IMR-90 (cell line): ENCODE data around the gene FAF1. TPM values are rescaled to one million over a fixed set of nuclear protein-coding genes. Genes with fewer than 3 reads are reported as not detected.

Experiments
- ATAC-seq: fragments of 200-7000 bp; cut with Tn5 transposase; 2 replicates; pipeline ENCODE4 v1.9.1; 2020; ENCODE audit warnings: low read depth, mild to moderate bottlenecking, moderate library complexity
- BruUV-seq: library from RNA; stranded (reverse); fragments of 400-500 nt; replicated peaks from 2 replicates; lab custom pipeline; 2021; lab: Mats Ljungman, UMichigan
- CTCF ChIA-PET: fragments of 300-600 bp; formaldehyde crosslinking; extraction: SDS; loops from one replicate; lab custom pipeline; 2021; ENCODE audit warnings: antibody characterized with exemption; lab: Yijun Ruan, JAX
- POLR2A ChIA-PET: fragments of 300-600 bp; sonication (Branson Sonifier 250); formaldehyde crosslinking; loops from one replicate; lab custom pipeline; 2022; ENCODE audit warnings: antibody characterized with exemption; ENCODE audit not compliant: unreplicated experiment; lab: Charles Lee
- DNase-seq: peaks from one replicate; pipeline ENCODE4 v3.0.0; 2013
- H2AFZ ChIP-seq: replicated peaks from 2 replicates; pipeline ENCODE3; 2013; ENCODE audit warnings: low read length, mild to moderate bottlenecking; ENCODE audit not compliant: poor library complexity
- H2AK5ac ChIP-seq: 2 replicates; pipeline ENCODE4 v1.6.1; 2013; ENCODE audit warnings: low read depth, low read length, inconsistent platforms
- H2AK9ac ChIP-seq: replicated peaks from 2 replicates; pipeline ENCODE3; 2013; ENCODE audit warnings: mild to moderate bottlenecking, low read depth, low read length, moderate library complexity; ENCODE audit not compliant: poor library complexity
- H2BK120ac ChIP-seq: 2 replicates; pipeline ENCODE4 v1.6.1; 2013; ENCODE audit warnings: low read depth, low read length, inconsistent platforms
- H2BK15ac ChIP-seq: 3 replicates; pipeline ENCODE4 v1.6.1; 2013; ENCODE audit warnings: low read depth, low read length, inconsistent platforms
- H2BK20ac ChIP-seq: 2 replicates; pipeline ENCODE4 v1.6.1; 2013; ENCODE audit warnings: low read depth, mild to moderate bottlenecking, inconsistent platforms, low read length, moderate library complexity
- H2BK5ac ChIP-seq: 2 replicates; pipeline ENCODE4 v1.6.1; 2013; ENCODE audit warnings: mild to moderate bottlenecking, low read depth, low read length, inconsistent platforms; ENCODE audit not compliant: poor library complexity, severe bottlenecking
- H3K14ac ChIP-seq: replicated peaks from 2 replicates; pipeline ENCODE4 v1.6.1; 2013; ENCODE audit warnings: low read depth, low read length, inconsistent platforms
- H3K18ac ChIP-seq: 2 replicates; pipeline ENCODE4 v1.6.1; 2013; ENCODE audit warnings: low read depth, low read length, control low read depth
- H3K23ac ChIP-seq: 2 replicates; pipeline ENCODE4 v1.6.1; 2013; ENCODE audit warnings: low read depth, low read length, inconsistent platforms
- H3K27ac ChIP-seq: 2 replicates; pipeline ENCODE4 v1.5.1; 2013; ENCODE audit warnings: mild to moderate bottlenecking, control low read depth, low read length; ENCODE audit not compliant: insufficient read depth
- H3K27me3 ChIP-seq: 2 replicates; pipeline ENCODE4 v1.6.1; 2013; ENCODE audit warnings: low read length; ENCODE audit not compliant: control insufficient read depth, insufficient read depth
- H3K36me3 ChIP-seq: 2 replicates; pipeline ENCODE4 v1.6.1; 2013; ENCODE audit warnings: low read length, mixed read lengths; ENCODE audit not compliant: control insufficient read depth, insufficient read depth
- H3K4ac ChIP-seq: 2 replicates; pipeline ENCODE4 v1.6.1; 2013; ENCODE audit warnings: low read depth, low read length, inconsistent platforms
- H3K4me1 ChIP-seq: 2 replicates; pipeline ENCODE4 v1.6.1; 2013; ENCODE audit warnings: low read length, mixed read lengths; ENCODE audit not compliant: control insufficient read depth, insufficient read depth
- H3K4me2 ChIP-seq: 2 replicates; pipeline ENCODE4 v1.6.1; 2013; ENCODE audit warnings: low read depth, mild to moderate bottlenecking, control low read depth, low read length, moderate library complexity
- H3K4me3 ChIP-seq: 2 replicates; pipeline ENCODE4 v1.5.1; 2013; ENCODE audit warnings: low read depth, mild to moderate bottlenecking, control low read depth, low read length, moderate library complexity; ENCODE audit not compliant: insufficient read depth
- H3K56ac ChIP-seq: 2 replicates; pipeline ENCODE4 v1.6.1; 2013; ENCODE audit warnings: low read length, inconsistent platforms; ENCODE audit not compliant: insufficient read depth; ENCODE audit errors: extremely low read depth
- H3K79me1 ChIP-seq, 2 experiments: 2 replicates each; pipeline ENCODE4 v1.6.1; 2013; ENCODE audit warnings: low read length in 2 of 2, inconsistent platforms in 1 of 2, low read depth in 1 of 2
- H3K9ac ChIP-seq: 2 replicates; pipeline ENCODE4 v1.6.1; 2013; ENCODE audit warnings: low read depth, low read length, control low read depth
- H3K9me1 ChIP-seq: 2 replicates; pipeline ENCODE4 v1.6.1; 2013; ENCODE audit warnings: low read length, inconsistent platforms; ENCODE audit not compliant: insufficient read depth
- H3K9me3 ChIP-seq: 2 replicates; pipeline ENCODE4 v1.6.1; 2013; ENCODE audit warnings: low read length; ENCODE audit not compliant: control insufficient read depth, insufficient read depth
- H4K20me1 ChIP-seq: 2 replicates; pipeline ENCODE4 v1.6.1; 2013; ENCODE audit warnings: low read length, inconsistent platforms; ENCODE audit not compliant: insufficient read depth
- H4K5ac ChIP-seq: 2 replicates; pipeline ENCODE4 v1.6.1; 2013; ENCODE audit warnings: mild to moderate bottlenecking, low read depth, low read length, control low read depth
- H4K8ac ChIP-seq, 2 experiments: 2 replicates each; pipeline ENCODE4 v1.6.1; 2013; ENCODE audit warnings: low read depth in 2 of 2, low read length in 2 of 2, control low read depth in 1 of 2, inconsistent platforms in 1 of 2
- H4K91ac ChIP-seq: 2 replicates; pipeline ENCODE4 v1.6.1; 2013; ENCODE audit warnings: low read depth, low read length, inconsistent platforms; ENCODE audit not compliant: insufficient read depth
- BHLHE40 ChIP-seq: fragments of 150-350 bp; IDR thresholded peaks from 2 replicates; pipeline ENCODE4 v1.6.1; 2016; ENCODE audit warnings: mild to moderate bottlenecking, low read depth, low read length
- CEBPB ChIP-seq: IDR thresholded peaks from 2 replicates; pipeline ENCODE4 v1.6.1; 2012; ENCODE audit warnings: low read depth, low read length, improper control_type of control experiment
- ELK1 ChIP-seq: fragments of 150-350 bp; IDR thresholded peaks from 2 replicates; pipeline ENCODE4 v1.6.1; 2016; ENCODE audit warnings: low read depth, mild to moderate bottlenecking, low read length, moderate library complexity, borderline replicate concordance
- FOS ChIP-seq: fragments of 150-350 bp; IDR thresholded peaks from 2 replicates; pipeline ENCODE4 v1.6.1; 2016; ENCODE audit warnings: low read depth, low read length
- MAFK ChIP-seq: IDR thresholded peaks from 2 replicates; pipeline ENCODE4 v1.6.1; 2012; ENCODE audit warnings: low read depth, low read length, improper control_type of control experiment
- MAZ ChIP-seq: IDR thresholded peaks from 2 replicates; pipeline ENCODE4 v1.6.1; 2012; ENCODE audit warnings: low read depth, mild to moderate bottlenecking, low read length, improper control_type of control experiment, moderate library complexity, borderline replicate concordance
- MXI1 ChIP-seq: IDR thresholded peaks from 2 replicates; pipeline ENCODE4 v1.6.1; 2012; ENCODE audit warnings: low read depth, mild to moderate bottlenecking, low read length, moderate library complexity, borderline replicate concordance
- NFE2L2 ChIP-seq: fragments of 150-350 bp; IDR thresholded peaks from 2 replicates; pipeline ENCODE4 v1.6.1; 2016; ENCODE audit warnings: low read depth, mild to moderate bottlenecking, low read length
- POLR2A ChIP-seq: IDR thresholded peaks from 2 replicates; pipeline ENCODE4 v1.6.1; 2012; ENCODE audit warnings: mild to moderate bottlenecking, low read depth, low read length
- RAD21 ChIP-seq: IDR thresholded peaks from 2 replicates; pipeline ENCODE4 v1.6.1; 2012; ENCODE audit warnings: low read length, improper control_type of control experiment
- RCOR1 ChIP-seq: IDR thresholded peaks from 2 replicates; pipeline ENCODE4 v1.6.1; 2012; ENCODE audit warnings: mild to moderate bottlenecking, low read length, improper control_type of control experiment; ENCODE audit not compliant: insufficient replicate concordance
- RFX5 ChIP-seq: IDR thresholded peaks from 2 replicates; pipeline ENCODE4 v1.8.0; 2012; ENCODE audit warnings: low read depth, mild to moderate bottlenecking, low read length, moderate library complexity
- SMC3 ChIP-seq: fragments of 150-350 bp; IDR thresholded peaks from 2 replicates; pipeline ENCODE4 v1.6.1; 2016; ENCODE audit warnings: low read depth, mild to moderate bottlenecking, antibody characterized with exemption, low read length, moderate library complexity
- USF2 ChIP-seq: fragments of 150-350 bp; IDR thresholded peaks from 2 replicates; pipeline ENCODE4 v1.6.1; 2017; ENCODE audit warnings: mild to moderate bottlenecking, antibody characterized with exemption, low read length, low read depth
- WGBS, 2 experiments: methylation state at CpG; one replicate each; pipeline versions ENCODE4 v1.1.5 to v1.1.7; 2013; ENCODE audit warnings: missing lambda C conversion rate in 2 of 2; ENCODE audit not compliant: insufficient read length in 1 of 2; ENCODE audit errors: extremely low coverage in 2 of 2; 5-methylcytosine and 5-hydroxymethylcytosine counted together
- dilution Hi-C: fragments of 300-500 bp; cut with HindIII; formaldehyde crosslinking; loops from one replicate; pipeline ENCODE4 v1.14.3; 2018; ENCODE audit warnings: low sequenced_read_pairs; ENCODE audit not compliant: unreplicated experiment
- in situ Hi-C: fragments of 300-500 bp; cut with MboI; formaldehyde crosslinking; loops from 3 replicates; pipeline ENCODE4 v1.14.3; 2019; ENCODE audit warnings: low sequenced_read_pairs, inconsistent platforms, mixed read lengths
- intact Hi-C: fragments of 100-400 bp; cut with micrococcal nuclease; formaldehyde crosslinking; loops from 2 replicates; pipeline ENCODE4 v1.10.0; 2022
- polyA plus RNA-seq, 3 experiments: library from polyadenylated mRNA; depleted of rRNA; stranded (reverse); fragments of >200 nt; gene quantifications; 2 replicates each; pipeline ENCODE4 v1.2.3, GENCODE V29; 2012; ENCODE audit warnings: low replicate concordance in 1 of 3
- total RNA-seq: library from RNA; depleted of rRNA; stranded (reverse); fragments of >200 nt; gene quantifications from 2 replicates; pipeline ENCODE4 v1.2.3, GENCODE V29; 2012
- TF ChIP-seq, protein P1 (sequence below): conservative IDR thresholded peaks from 2 replicates; pipeline ENCODE4 v1.5.1; 2012; ENCODE audit warnings: mild to moderate bottlenecking, low read depth, low read length, improper control_type of control experiment

Gene FAF1
- total and polyA plus RNA-seq, 2 of the 4 experiments (the other 2 are of a cell fraction): 18.8 to 72.9 TPM

DNA sequence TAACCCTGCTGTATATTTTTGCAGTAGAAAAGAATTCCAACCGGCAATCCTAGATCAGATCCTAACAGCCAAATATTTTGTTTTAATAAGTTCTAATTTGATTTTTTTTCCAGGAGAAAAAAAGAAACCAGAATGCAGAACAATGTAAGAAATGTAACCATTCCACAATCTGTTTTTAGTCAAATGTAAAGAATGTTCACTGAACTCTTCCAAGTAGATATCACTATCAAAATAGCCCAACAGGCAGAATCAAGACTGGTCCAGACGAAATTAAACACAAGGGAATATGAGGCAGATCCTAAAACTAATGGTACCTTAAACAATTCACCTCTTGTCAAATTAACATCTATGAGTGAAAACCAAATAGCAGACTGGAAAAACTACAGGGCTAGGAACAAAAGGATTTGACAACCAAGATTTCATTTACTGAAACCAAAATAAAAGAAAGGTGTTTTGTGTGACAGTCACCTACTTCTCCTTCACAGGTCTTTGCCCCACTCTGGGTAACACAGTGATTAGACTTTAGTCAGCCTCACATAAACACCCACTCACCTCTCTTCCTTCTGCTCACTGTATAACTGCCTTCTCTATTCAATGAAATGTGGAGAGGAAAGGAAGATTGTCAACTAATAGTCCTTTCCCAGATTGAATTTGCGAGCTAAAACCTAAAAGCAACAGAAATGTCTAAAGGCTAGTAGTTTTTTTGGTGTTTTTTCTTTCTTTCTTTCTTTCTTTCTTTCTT lies 137.9 kb downstream of the FAF1 start:
- Histone ChIP-seq H2BK15ac (no peak overlapping the region), H2BK120ac (no peak overlapping the region), H3K56ac (no peak overlapping the region), H3K18ac (no peak overlapping the region), H4K20me1 (no peaks in the 10 kb centered on the region), H3K4me2 (peak overlapping the region; percentile 32), H2AK9ac (no peak overlapping the region), H3K4me3 (no peak overlapping the region), H4K91ac (no peak overlapping the region), H2BK20ac (no peak overlapping the region), H4K8ac (no peak overlapping the region), H3K9ac (no peak overlapping the region), H3K14ac (no peak overlapping the region), H3K4ac (no peak overlapping the region), H2AFZ (no peak overlapping the region), H3K23ac (no peak overlapping the region), H3K9me1 (no peaks in the 10 kb centered on the region), H3K9me3 (no peaks in the 10 kb centered on the region), H2AK5ac (no peak overlapping the region), H3K36me3 (no peaks in the 10 kb centered on the region), H3K79me1 (peaks cover 12% of the 10 kb centered on the region in 2 experiments; a peak in 1 of 4 replicates), H3K27ac (no peak overlapping the region), H2BK5ac (no peak overlapping the region), H4K5ac (no peak overlapping the region), H3K27me3 (no peaks in the 10 kb centered on the region), H3K4me1 (peaks cover 2% of the 10 kb centered on the region; the same call in 1 of the 2 replicates)
- POLR2A ChIA-PET: no interaction called here
- DNase-seq (peak; percentile 20), ATAC-seq (peak; percentile 56)
- no CpG with 5 or more reads among the region's 3 CpGs for WGBS, 2 experiments
- dilution Hi-C loops (no loop called here), in situ Hi-C loops (no loop called here), intact Hi-C loops (no loop called here)
- CTCF ChIA-PET: interaction anchor here (0.7 kb wide), 1 partner anchor 364 kb away, joined by 6 read pairs; no protein-coding TSS in a partner anchor
- BruUV-seq: no TSS peak
- TF ChIP-seq BHLHE40: no peak
- no peak for TF ChIP-seq RCOR1
- TF ChIP-seq FOS: no peak
- TF ChIP-seq RFX5: no peak
- TF ChIP-seq USF2: no peak
- no peak for TF ChIP-seq RAD21
- no peak for TF ChIP-seq SMC3
- TF ChIP-seq MAFK: no peak
- TF ChIP-seq CEBPB: no peak
- TF ChIP-seq ELK1: no peak
- TF ChIP-seq MXI1: no peak
- TF ChIP-seq POLR2A: no peak
- TF ChIP-seq, protein P1, sequence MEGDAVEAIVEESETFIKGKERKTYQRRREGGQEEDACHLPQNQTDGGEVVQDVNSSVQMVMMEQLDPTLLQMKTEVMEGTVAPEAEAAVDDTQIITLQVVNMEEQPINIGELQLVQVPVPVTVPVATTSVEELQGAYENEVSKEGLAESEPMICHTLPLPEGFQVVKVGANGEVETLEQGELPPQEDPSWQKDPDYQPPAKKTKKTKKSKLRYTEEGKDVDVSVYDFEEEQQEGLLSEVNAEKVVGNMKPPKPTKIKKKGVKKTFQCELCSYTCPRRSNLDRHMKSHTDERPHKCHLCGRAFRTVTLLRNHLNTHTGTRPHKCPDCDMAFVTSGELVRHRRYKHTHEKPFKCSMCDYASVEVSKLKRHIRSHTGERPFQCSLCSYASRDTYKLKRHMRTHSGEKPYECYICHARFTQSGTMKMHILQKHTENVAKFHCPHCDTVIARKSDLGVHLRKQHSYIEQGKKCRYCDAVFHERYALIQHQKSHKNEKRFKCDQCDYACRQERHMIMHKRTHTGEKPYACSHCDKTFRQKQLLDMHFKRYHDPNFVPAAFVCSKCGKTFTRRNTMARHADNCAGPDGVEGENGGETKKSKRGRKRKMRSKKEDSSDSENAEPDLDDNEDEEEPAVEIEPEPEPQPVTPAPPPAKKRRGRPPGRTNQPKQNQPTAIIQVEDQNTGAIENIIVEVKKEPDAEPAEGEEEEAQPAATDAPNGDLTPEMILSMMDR: no peak
- no peak for TF ChIP-seq MAZ
- no peak for TF ChIP-seq NFE2L2
